Activated CD8-positive, alpha-beta T cell treated with anti-CD3 and anti-CD28 coated beads for 36 hours (primary cell): Measurements from ENCODE around the gene POTEH. TPM values are rescaled to one million over a fixed set of nuclear protein-coding genes. Genes with fewer than 3 reads are reported as not detected.
"Not testable (repeated sequence)": the region's sequence is repeated elsewhere in the genome, so short reads cannot be mapped to it uniquely, and the experiment has no call there.

Experiments
- ATAC-seq: fragments of 200-7000 bp; cut with Tn5 transposase; one replicate; pipeline ENCODE4 v1.10.0; 2021; ENCODE audit warnings: mild to moderate bottlenecking, moderate library complexity
- CTCF ChIA-PET: fragments of 350-600 bp; sonication (Branson Sonifier 250); formaldehyde crosslinking; loops from one replicate; lab custom pipeline; 2021; ENCODE audit warnings: antibody characterized with exemption; lab: Charles Lee
- POLR2A ChIA-PET: fragments of 350-600 bp; sonication (Branson Sonifier 250); formaldehyde crosslinking; loops from one replicate; lab custom pipeline; 2021; ENCODE audit warnings: antibody characterized with exemption; lab: Charles Lee
- DNase-seq: peaks from one replicate; pipeline ENCODE4 v3.0.0-alpha.2; 2020
- H3K27ac Mint-ChIP-seq: one replicate; pipeline ENCODE4 v1.8.0; 2021; ENCODE audit warnings: mild to moderate bottlenecking, mixed read lengths
- H3K27me3 Mint-ChIP-seq: one replicate; pipeline ENCODE4 v1.8.0; 2021; ENCODE audit warnings: mixed read lengths
- H3K36me3 Mint-ChIP-seq: one replicate; pipeline ENCODE4 v1.8.0; 2021; ENCODE audit warnings: low read depth, mixed read lengths
- H3K4me1 Mint-ChIP-seq: one replicate; pipeline ENCODE4 v1.8.0; 2021; ENCODE audit warnings: low read depth, mixed read lengths
- H3K4me3 Mint-ChIP-seq: one replicate; pipeline ENCODE4 v1.8.0; 2021; ENCODE audit warnings: mild to moderate bottlenecking, moderate library complexity, mixed read lengths
- H3K9me3 Mint-ChIP-seq: one replicate; pipeline ENCODE4 v1.8.0; 2021; ENCODE audit warnings: mixed read lengths
- intact Hi-C: fragments of 100-400 bp; cut with micrococcal nuclease; formaldehyde crosslinking; loops from one replicate; pipeline ENCODE4 v1.10.0; 2022
- total RNA-seq, 2 experiments: library from RNA; stranded (reverse); gene quantifications; one replicate each; pipeline ENCODE4 v1.2.3, GENCODE V29; 2021

Gene POTEH
- total RNA-seq, 2 experiments from 2014 or later = not detected

DNA sequence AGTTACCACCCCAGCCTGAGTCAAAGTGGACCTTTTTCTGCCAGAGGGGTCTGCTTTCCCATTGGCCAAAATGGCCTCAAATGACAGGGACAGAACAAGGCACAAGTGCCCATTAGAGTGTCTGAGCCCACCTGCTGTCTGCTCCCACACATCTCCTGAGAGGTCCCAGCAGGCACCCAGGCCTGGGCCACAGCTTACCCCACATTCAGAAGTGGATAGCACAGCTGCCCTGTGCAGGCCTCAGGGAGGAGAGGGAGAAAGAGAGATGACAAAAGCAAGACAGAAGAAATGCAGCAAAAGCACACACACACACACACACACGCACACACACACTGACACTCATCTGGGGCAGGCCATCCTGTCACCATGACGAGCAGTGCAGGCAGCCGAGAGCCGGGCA, 4.2 kb upstream of the POTEH start:
- CTCF ChIA-PET, H3K9me3 Mint-ChIP-seq, H3K4me1 Mint-ChIP-seq, H3K27me3 Mint-ChIP-seq, DNase-seq, intact Hi-C loops, ATAC-seq, H3K36me3 Mint-ChIP-seq, H3K4me3 Mint-ChIP-seq, POLR2A ChIA-PET, H3K27ac Mint-ChIP-seq: not testable (repeated sequence)

DNA sequence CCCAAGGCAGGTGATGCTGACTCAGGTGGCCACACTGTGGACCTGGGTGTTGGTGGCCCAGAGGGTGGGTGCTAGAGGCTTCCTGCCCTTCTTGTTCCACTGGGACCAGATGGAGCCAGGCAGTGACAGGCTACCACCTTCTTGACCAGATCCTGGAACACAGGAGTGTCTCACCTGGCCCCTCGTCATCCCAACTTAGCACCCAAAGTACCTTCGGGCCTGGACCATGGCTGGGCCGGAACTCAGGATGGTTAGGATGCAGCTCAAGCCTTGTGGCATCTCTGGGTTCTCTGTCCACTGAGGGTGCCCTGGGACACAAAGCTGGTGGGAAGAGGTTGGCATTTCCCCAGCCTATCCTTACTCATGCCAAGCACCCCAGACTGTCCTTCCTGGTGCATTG, 2.7 kb upstream of the POTEH start:
- H3K27me3 Mint-ChIP-seq, ATAC-seq, intact Hi-C loops, DNase-seq, H3K9me3 Mint-ChIP-seq, H3K27ac Mint-ChIP-seq, H3K36me3 Mint-ChIP-seq, CTCF ChIA-PET, H3K4me3 Mint-ChIP-seq, POLR2A ChIA-PET, H3K4me1 Mint-ChIP-seq: not testable (repeated sequence)

DNA sequence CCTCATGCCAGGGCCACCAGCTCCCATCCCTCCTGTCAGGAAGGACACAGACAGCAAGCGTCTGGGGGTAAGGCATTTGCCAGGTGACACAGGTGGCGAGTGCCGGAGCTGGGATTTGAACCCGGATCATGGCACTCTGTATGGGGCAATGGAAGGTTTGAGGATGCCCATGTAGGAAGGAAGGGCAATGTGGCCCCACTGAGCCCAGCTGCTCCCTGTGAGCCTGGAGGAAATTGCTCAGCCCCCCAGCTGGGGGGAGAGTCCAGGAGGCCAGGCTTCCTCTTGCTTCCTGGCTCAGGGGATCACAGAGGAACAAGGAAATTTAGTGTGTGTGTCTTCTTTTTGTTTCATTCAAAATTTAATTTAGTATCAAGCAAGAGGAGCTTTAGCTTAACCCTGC, 2.1 kb upstream of the POTEH start:
- not testable (repeated sequence) for ATAC-seq

DNA sequence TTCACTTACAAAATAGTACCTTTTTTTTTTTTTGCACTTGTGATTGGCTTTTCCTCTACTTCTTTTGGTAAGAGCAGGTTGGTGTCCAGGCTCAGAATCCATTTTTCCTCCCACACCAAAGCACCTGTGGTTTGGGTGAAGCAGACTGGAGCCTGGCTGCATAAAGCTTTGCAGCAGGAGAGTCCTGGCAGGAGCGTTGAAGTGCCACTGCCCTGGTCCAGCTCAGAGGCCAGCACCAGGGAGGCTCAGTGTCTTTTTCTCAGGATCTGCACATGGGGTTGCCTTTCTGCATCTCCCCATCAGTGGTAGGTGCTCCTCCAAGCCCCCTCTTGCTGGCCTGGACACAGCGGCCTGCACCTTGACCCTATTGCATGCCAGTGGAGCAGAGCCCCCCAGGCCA, 1.7 kb upstream of the POTEH start:
- H3K9me3 Mint-ChIP-seq, ATAC-seq, intact Hi-C loops, DNase-seq, H3K4me3 Mint-ChIP-seq, CTCF ChIA-PET, H3K27me3 Mint-ChIP-seq, H3K36me3 Mint-ChIP-seq, H3K27ac Mint-ChIP-seq, H3K4me1 Mint-ChIP-seq, POLR2A ChIA-PET: not testable (repeated sequence)

More for the DNA sequence above, 2.1 kb upstream of the POTEH start:
- POLR2A ChIA-PET, H3K27ac Mint-ChIP-seq, H3K9me3 Mint-ChIP-seq, CTCF ChIA-PET, H3K36me3 Mint-ChIP-seq, H3K27me3 Mint-ChIP-seq, DNase-seq, intact Hi-C loops, H3K4me3 Mint-ChIP-seq, H3K4me1 Mint-ChIP-seq: not testable (repeated sequence)

DNA sequence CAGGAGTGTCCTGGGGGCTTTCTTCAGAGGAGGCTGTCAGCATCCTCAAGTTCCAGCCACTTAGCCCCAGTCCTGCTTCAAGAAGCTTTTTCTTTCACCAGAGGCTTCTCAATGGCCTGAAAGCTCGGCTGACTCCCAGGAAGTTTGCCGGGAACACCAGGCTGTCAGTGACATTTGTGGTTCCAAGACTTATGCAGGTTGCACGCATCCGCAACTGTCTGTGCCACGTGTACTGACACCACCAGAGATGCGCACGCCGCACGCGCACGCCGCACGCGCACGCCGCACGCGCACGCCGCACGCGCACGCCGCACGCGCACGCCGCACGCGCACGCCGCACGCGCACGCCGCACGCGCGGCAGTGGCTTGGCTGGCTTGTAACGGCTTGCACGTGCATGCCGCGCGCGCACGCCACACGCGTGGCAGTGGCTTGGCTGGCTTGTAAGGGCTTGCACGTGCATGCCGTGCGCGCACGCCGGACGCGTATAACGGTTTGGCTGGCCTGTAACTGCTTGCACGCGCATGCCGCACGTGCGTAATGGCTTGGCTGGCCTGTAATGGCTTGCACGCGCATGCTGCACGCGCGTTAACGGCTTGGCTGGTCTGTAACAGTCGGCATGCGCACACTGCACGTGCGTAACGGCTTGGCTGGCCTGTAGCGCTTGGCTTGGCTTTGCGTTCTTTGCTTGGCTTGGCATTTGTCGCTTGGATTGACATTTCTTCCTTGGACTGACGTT, 646 bp upstream of the POTEH start:
- CTCF ChIA-PET, H3K27ac Mint-ChIP-seq, H3K4me3 Mint-ChIP-seq, POLR2A ChIA-PET, H3K27me3 Mint-ChIP-seq, ATAC-seq, DNase-seq, intact Hi-C loops, H3K36me3 Mint-ChIP-seq, H3K9me3 Mint-ChIP-seq, H3K4me1 Mint-ChIP-seq: not testable (repeated sequence)

DNA sequence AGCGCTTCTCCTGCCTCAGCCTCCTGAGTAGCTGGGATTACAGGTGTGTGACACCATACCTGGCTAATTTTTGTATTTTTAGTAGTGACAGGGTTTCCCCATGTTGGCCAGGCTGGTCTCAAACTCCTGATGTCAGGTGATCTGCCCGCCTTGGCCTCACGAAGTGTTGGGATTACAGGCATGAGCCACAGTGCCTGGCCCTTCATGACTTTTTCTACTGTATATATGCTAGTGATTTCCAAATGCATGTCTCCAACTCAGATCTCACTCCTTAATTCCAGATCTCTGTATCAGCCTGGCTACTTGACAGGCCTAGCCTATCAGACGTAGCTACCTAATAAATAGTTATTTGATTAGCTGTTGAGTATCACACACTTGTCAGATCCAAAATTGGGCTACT, 23.8 kb downstream of the POTEH start:
- H3K27me3 Mint-ChIP-seq, H3K4me3 Mint-ChIP-seq, DNase-seq, intact Hi-C loops, ATAC-seq, H3K4me1 Mint-ChIP-seq, H3K9me3 Mint-ChIP-seq, CTCF ChIA-PET, H3K27ac Mint-ChIP-seq, H3K36me3 Mint-ChIP-seq, POLR2A ChIA-PET: not testable (repeated sequence)

DNA sequence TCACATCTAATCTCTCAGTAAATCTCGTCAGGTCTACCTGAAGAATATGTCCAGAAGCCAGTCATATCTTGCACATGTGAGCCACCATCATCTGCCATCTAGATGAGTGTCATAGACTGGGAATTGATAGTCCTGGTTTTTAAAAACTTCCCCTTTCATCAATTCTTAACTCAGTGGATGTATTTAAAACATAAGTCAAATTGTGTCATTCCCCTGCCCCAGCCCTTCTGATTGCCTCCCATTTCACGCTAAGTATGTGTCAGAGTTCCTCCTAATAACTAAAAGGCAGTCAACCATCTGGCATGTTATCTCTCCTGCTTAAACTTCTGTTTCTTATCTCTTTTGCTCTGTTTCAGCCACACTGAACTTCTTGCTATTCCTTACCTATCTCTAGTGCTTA, 24.3 kb downstream of the POTEH start:
- ATAC-seq, POLR2A ChIA-PET, H3K4me1 Mint-ChIP-seq, H3K27ac Mint-ChIP-seq, H3K9me3 Mint-ChIP-seq, H3K27me3 Mint-ChIP-seq, H3K4me3 Mint-ChIP-seq, intact Hi-C loops, CTCF ChIA-PET, DNase-seq, H3K36me3 Mint-ChIP-seq: not testable (repeated sequence)

DNA sequence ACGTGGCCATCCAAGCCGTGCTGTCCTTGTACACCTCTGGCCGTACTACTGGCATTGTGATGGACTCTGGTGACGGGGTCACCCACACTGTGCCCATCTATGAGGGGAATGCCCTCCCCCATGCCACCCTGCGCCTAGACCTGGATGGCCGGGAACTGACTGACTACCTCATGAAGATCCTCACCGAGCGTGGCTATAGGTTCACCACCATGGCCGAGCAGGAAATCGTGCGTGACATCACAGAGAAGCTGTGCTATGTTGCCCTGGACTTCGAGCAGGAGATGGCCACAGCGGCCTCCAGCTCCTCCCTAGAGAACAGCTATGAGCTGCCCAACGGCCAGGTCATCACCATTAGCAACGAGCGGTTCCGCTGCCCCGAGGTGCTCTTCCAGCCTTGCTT, 32.1 kb downstream of the POTEH start:
- intact Hi-C loops, H3K27ac Mint-ChIP-seq, H3K4me3 Mint-ChIP-seq, H3K9me3 Mint-ChIP-seq, POLR2A ChIA-PET, H3K36me3 Mint-ChIP-seq, CTCF ChIA-PET, H3K4me1 Mint-ChIP-seq, DNase-seq, ATAC-seq, H3K27me3 Mint-ChIP-seq: not testable (repeated sequence)

DNA sequence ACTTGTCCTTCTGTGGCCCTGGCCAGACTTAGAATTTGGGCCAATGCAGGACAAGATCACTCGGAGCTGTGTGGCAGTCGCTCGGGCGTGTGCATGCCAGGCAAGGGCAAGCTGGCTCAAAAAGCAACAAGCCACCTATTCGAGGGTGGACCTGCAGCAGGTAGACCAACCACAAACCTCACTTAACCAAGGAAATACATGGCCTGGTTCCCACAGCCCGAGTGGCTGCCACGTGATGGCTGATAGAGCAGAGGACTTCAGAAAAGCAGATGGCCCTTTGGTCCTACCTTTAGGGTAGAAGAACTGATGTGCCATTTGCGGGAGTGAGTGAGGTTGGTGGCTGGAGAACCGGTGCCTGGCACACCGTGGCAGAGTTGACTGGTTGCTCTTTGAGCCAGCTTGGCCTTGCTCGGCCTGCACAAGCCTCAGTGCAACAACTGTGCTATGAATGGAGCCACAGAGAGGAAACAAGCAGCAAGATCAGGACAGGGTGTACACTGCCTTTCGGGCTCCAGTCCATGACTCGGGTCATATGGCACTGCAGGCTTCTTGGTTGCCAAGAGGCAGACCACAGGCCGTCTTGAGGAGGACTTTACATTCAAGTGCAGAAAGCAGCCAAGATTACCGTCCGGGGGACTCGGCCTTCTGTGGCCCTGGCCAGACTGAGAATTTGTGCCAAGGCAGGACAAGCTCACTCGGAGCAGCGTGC, 39.5 kb downstream of the POTEH start:
- H3K4me3 Mint-ChIP-seq, POLR2A ChIA-PET, ATAC-seq, H3K4me1 Mint-ChIP-seq, H3K36me3 Mint-ChIP-seq, DNase-seq, CTCF ChIA-PET, intact Hi-C loops, H3K27me3 Mint-ChIP-seq, H3K27ac Mint-ChIP-seq, H3K9me3 Mint-ChIP-seq: not testable (repeated sequence)

DNA sequence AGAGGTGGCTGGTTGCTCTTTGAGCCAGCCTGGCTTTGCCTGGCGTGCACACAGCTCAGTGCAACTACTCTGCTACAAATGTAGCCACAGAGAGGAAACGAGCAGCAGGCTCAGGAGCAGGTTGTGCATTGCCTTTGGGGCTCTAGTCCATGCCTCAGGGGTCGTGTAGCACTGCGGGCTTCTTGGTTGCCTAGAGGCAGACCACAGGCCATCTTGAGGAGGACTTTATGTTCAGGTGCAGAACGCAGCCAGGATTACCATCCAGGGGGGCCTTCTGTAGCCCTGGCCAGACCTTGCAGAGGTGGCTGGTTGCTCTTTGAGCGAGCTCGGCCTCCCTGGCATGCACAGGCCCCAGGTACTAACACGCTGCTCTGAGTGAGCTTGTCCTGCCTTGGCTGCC, 41.2 kb downstream of the POTEH start:
- intact Hi-C loops, POLR2A ChIA-PET, DNase-seq, ATAC-seq, H3K36me3 Mint-ChIP-seq, H3K4me1 Mint-ChIP-seq, H3K27me3 Mint-ChIP-seq, H3K9me3 Mint-ChIP-seq, H3K4me3 Mint-ChIP-seq, H3K27ac Mint-ChIP-seq, CTCF ChIA-PET: not testable (repeated sequence)

DNA sequence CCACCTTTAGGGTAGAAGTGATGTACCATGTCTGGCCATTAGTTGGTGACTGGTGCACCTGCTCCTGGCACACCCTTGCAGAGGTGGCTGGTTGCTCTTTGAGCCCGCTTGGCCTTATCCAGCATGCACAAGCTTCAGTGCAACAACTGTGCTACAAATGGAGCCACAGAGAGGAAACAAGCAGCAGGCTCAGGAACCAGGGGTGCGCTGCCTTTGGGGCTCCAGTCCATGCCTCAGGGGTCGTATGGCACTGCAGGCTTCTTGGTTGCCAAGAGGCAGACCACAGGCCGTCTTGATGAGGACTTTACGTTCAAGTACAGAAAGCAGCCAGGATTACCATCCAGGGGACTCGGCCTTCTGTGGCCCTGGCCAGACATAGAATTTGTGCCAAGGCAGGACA, 44.6 kb downstream of the POTEH start:
- H3K27me3 Mint-ChIP-seq, H3K9me3 Mint-ChIP-seq, H3K4me3 Mint-ChIP-seq, POLR2A ChIA-PET, CTCF ChIA-PET, intact Hi-C loops, ATAC-seq, DNase-seq, H3K27ac Mint-ChIP-seq, H3K36me3 Mint-ChIP-seq, H3K4me1 Mint-ChIP-seq: not testable (repeated sequence)
